GM19397 (cell line): ENCODE data around the gene CERS3.

Experiments used
- ATAC-seq: cut with Tn5 transposase; IDR thresholded peaks from one replicate; pipeline ENCODE4 v1.9.1; 2021; ENCODE audit warnings: mild to moderate bottlenecking, moderate library complexity; ENCODE audit not compliant: unreplicated experiment

CERS3 gene

GRCh38 chr15:100531204-100531603, 2.5 kb upstream of the CERS3 start:
- ATAC-seq: no peak

- ATAC-seq: no peak
These were observed 806 bp upstream of the CERS3 start for GRCh38 chr15:100529556-100529955.

- ATAC-seq: no peak
These were observed 2.7 kb downstream of the CERS3 start for GRCh38 chr15:100526027-100526481.

GRCh38 chr15:100525436-100525835, 3.3 kb downstream of the CERS3 start:
- no peak for ATAC-seq

GRCh38 chr15:100524326-100524725, 4.4 kb downstream of the CERS3 start:
- ATAC-seq: no peak

GRCh38 chr15:100521907-100522306, 6.8 kb downstream of the CERS3 start:
- ATAC-seq: no peak

- no peak for ATAC-seq
These were observed 8.4 kb downstream of the CERS3 start for GRCh38 chr15:100520132-100520921.

- no peak for ATAC-seq
These were observed 10.9 kb downstream of the CERS3 start for GRCh38 chr15:100517846-100518245.

- no peak for ATAC-seq
These were observed 11.9 kb downstream of the CERS3 start for GRCh38 chr15:100516643-100517512.

GRCh38 chr15:100515758-100516157, 13.0 kb downstream of the CERS3 start:
- ATAC-seq: no peak

GRCh38 chr15:100508641-100509300, 20.0 kb downstream of the CERS3 start:
- no peak for ATAC-seq

GRCh38 chr15:100502651-100503050, 26.1 kb downstream of the CERS3 start:
- no peak for ATAC-seq

- no peak for ATAC-seq
These were observed 27.6 kb downstream of the CERS3 start for GRCh38 chr15:100501117-100501516.

GRCh38 chr15:100500226-100500990, 28.3 kb downstream of the CERS3 start:
- ATAC-seq: no peak

- no peak for ATAC-seq
These were observed 32.9 kb downstream of the CERS3 start for GRCh38 chr15:100495861-100496260.

GRCh38 chr15:100493213-100493612, 35.5 kb downstream of the CERS3 start:
- no peak for ATAC-seq

GRCh38 chr15:100484443-100484842, 44.3 kb downstream of the CERS3 start:
- ATAC-seq: no peak

GRCh38 chr15:100483370-100483769, 45.4 kb downstream of the CERS3 start:
- ATAC-seq: no peak

- no peak for ATAC-seq
These were observed 51.9 kb downstream of the CERS3 start for GRCh38 chr15:100476805-100477204.

GRCh38 chr15:100472736-100473135, 56.0 kb downstream of the CERS3 start:
- ATAC-seq: no peak

GRCh38 chr15:100471933-100472332, 56.8 kb downstream of the CERS3 start:
- no peak for ATAC-seq
